T-cell (primary cell): ENCODE results near the gene HOXA9. TPM values are rescaled to one million over a fixed set of nuclear protein-coding genes. Genes with fewer than 3 reads are reported as not detected.

Source experiments
- ATAC-seq, 4 experiments: fragments of 200-7000 bp in 3 of 4; fragments of 150-1000 bp in 1 of 4; cut with Tn5 transposase; replicated peaks in 1 of 4; 1 replicate in 3 of 4; 2 replicates in 1 of 4; pipeline ENCODE4 v1.10.0; 2021; ENCODE audit warnings: moderate library complexity in 3 of 4, mild to moderate bottlenecking in 2 of 4, moderate number of reproducible peaks in 1 of 4
- CTCF ChIA-PET, 2 donors: fragments of 300-600 bp; sonication (Branson Sonifier 250); formaldehyde crosslinking; loops; one replicate each; lab custom pipeline; 2022; ENCODE audit warnings: antibody characterized with exemption in 2 of 2; lab: Charles Lee
- POLR2A ChIA-PET, 2 donors: fragments of 300-600 bp; sonication (Branson Sonifier 250); formaldehyde crosslinking; loops; one replicate each; lab custom pipeline; 2022; ENCODE audit warnings: antibody characterized with exemption in 2 of 2; lab: Charles Lee
- DNase-seq, 35 experiments: peaks; one replicate each; pipeline versions ENCODE4 v3.0.0 to v3.0.0-alpha.2; 2013 to 2023
- H3K27ac ChIP-seq: one replicate; pipeline ENCODE4 v1.5.1; 2013; ENCODE audit warnings: low read length
- H3K27me3 ChIP-seq, 2 experiments: replicated peaks in 1 of 2; 1 replicate in 1 of 2; 2 replicates in 1 of 2; pipeline versions ENCODE4 v1.6.1 to v1.7.0; 2013; ENCODE audit warnings: low read length in 1 of 2, mixed read lengths in 1 of 2; ENCODE audit not compliant: control insufficient read depth in 2 of 2, insufficient read depth in 2 of 2; ENCODE audit errors: extremely low read depth in 1 of 2
- H3K36me3 ChIP-seq, 2 donors: 1 replicate in 1 of 2; 2 replicates in 1 of 2; pipeline versions ENCODE4 v1.6.1 to v1.7.0; 2013; ENCODE audit warnings: low read length in 1 of 2; ENCODE audit not compliant: control insufficient read depth in 2 of 2, insufficient read depth in 1 of 2; ENCODE audit errors: extremely low read depth in 1 of 2
- H3K4me1 ChIP-seq, 2 experiments: 1 replicate in 1 of 2; 2 replicates in 1 of 2; pipeline versions ENCODE4 v1.6.1 to v1.7.0; 2013; ENCODE audit warnings: low read length in 2 of 2, mixed read lengths in 1 of 2; ENCODE audit not compliant: insufficient read depth in 2 of 2, control insufficient read depth in 1 of 2; ENCODE audit errors: extremely low read depth in 1 of 2
- H3K4me3 ChIP-seq, 2 donors: 1 replicate in 1 of 2; 2 replicates in 1 of 2; pipeline versions ENCODE4 v1.5.1 to v1.7.0; 2013; ENCODE audit warnings: mild to moderate bottlenecking in 2 of 2, low read length in 1 of 2, moderate library complexity in 1 of 2; ENCODE audit not compliant: control insufficient read depth in 1 of 2; ENCODE audit errors: extremely low read depth in 1 of 2
- H3K9me3 ChIP-seq: 2 replicates; pipeline ENCODE4 v1.7.0; 2013
- H3K27ac Mint-ChIP-seq, 2 donors: one replicate each; pipeline ENCODE4 v1.8.0; 2020 to 2021; ENCODE audit warnings: mild to moderate bottlenecking in 2 of 2, mixed read lengths in 2 of 2
- H3K27me3 Mint-ChIP-seq, 2 donors: one replicate each; pipeline ENCODE4 v1.8.0; 2021 to 2022; ENCODE audit warnings: mixed read lengths in 2 of 2
- H3K36me3 Mint-ChIP-seq: one replicate; pipeline ENCODE4 v1.8.0; 2021; ENCODE audit warnings: mixed read lengths
- H3K4me1 Mint-ChIP-seq, 3 donors: one replicate each; pipeline ENCODE4 v1.8.0; 2020 to 2022; ENCODE audit warnings: mixed read lengths in 3 of 3, mild to moderate bottlenecking in 1 of 3
- H3K4me3 Mint-ChIP-seq, 3 donors: one replicate each; pipeline ENCODE4 v1.8.0; 2020 to 2022; ENCODE audit warnings: mild to moderate bottlenecking in 3 of 3, mixed read lengths in 3 of 3, moderate library complexity in 3 of 3
- H3K9me3 Mint-ChIP-seq, 3 donors: one replicate each; pipeline ENCODE4 v1.8.0; 2020 to 2022; ENCODE audit warnings: mixed read lengths in 3 of 3
- WGBS: methylation state at CpG from one replicate; pipeline ENCODE4 v1.1.5; 2013; ENCODE audit warnings: missing lambda C conversion rate; ENCODE audit not compliant: insufficient coverage; 5-methylcytosine and 5-hydroxymethylcytosine counted together
- total RNA-seq, 35 experiments: library from RNA in 6 of 35; stranded (reverse) in 6 of 35; fragments of 120-200 nt in 1 of 35; gene quantifications; one replicate each; pipeline versions ENCODE4 v1.2.1 to v1.2.4 and lab custom pipeline; 2013 to 2026

The HOXA9 gene
- total RNA-seq, 5 donors from 2014 or later (not counting 1 experiment from before 2014, with no cell fraction given): 0.57 to 0.95 (median 0.79) TPM

GRCh38 chr7:27113991-27114769 lies 51.2 kb downstream of the HOXA9 start:
- ChIA-PET POLR2A (no interaction called here), CTCF (no interaction called here)
- ATAC-seq (no peak), DNase-seq (no peak)
- Mint-ChIP-seq H3K27ac (no peak overlapping the region), H3K4me3 (no peak overlapping the region), H3K9me3 (no peaks in the 10 kb centered on the region), H3K36me3 (no peaks in the 10 kb centered on the region), H3K4me1 (no peaks in the 10 kb centered on the region), H3K27me3 (peaks cover 0 to 6% of the 10 kb centered on the region in 2 donors)
- Histone ChIP-seq H3K27ac (no peak overlapping the region), H3K36me3 (no peaks in the 10 kb centered on the region), H3K9me3 (no peaks in the 10 kb centered on the region), H3K27me3 (peaks cover 0 to 37% of the 10 kb centered on the region in 2 experiments), H3K4me3 (no peak overlapping the region), H3K4me1 (no peaks in the 10 kb centered on the region)
- 100% methylated on average over 1 of the region's 26 CpGs for WGBS

GRCh38 chr7:27112955-27113949 lies 52.1 kb downstream of the HOXA9 start:
- CTCF ChIA-PET: interaction anchor here (0.6 to 0.8 kb wide), 2 partner anchors 37 to 261 kb away, joined by 3 read pairs; no protein-coding TSS in a partner anchor
- POLR2A ChIA-PET: no interaction called here

More at GRCh38 chr7:27112955-27113949, 52.1 kb downstream of the HOXA9 start:
- Mint-ChIP-seq H3K27ac (no peak overlapping the region), H3K36me3 (no peaks in the 10 kb centered on the region), H3K4me3 (no peak overlapping the region), H3K9me3 (no peaks in the 10 kb centered on the region), H3K27me3 (peaks cover 0 to 6% of the 10 kb centered on the region in 2 donors), H3K4me1 (no peaks in the 10 kb centered on the region)
- Histone ChIP-seq H3K4me3 (no peak overlapping the region), H3K36me3 (no peaks in the 10 kb centered on the region), H3K4me1 (no peaks in the 10 kb centered on the region), H3K9me3 (no peaks in the 10 kb centered on the region), H3K27me3 (peaks cover 0 to 35% of the 10 kb centered on the region in 2 experiments), H3K27ac (no peak overlapping the region)
- no peak for ATAC-seq
- no peak for DNase-seq
- 89% methylated on average over 20 of the region's 57 CpGs for WGBS

Other genes starting within 250 kb of the HOXA9 start
- gene HOXA1, start 69.5 kb downstream of the HOXA9 start, total RNA-seq: under 1 TPM; 0.28 to 0.66 (median 0.54) TPM
- not detected for gene HOXA2, start 62.9 kb downstream of the HOXA9 start, total RNA-seq
- gene HOXA4, start 34.8 kb downstream of the HOXA9 start, total RNA-seq: under 1 TPM in 3 of 5 donors, not detected in 2; 0.25 to 0.38 (median 0.36) TPM
- gene HOXA5, start 21.9 kb downstream of the HOXA9 start, total RNA-seq: under 1 TPM in 2 of 5 donors, not detected in 3; 0.18 to 0.32 TPM
- under 1 TPM in 2 of 5 donors, not detected in 3; 0.50 to 0.65 TPM for gene HOXA6, start 17.8 kb downstream of the HOXA9 start, total RNA-seq
- gene HOXA3, start 13.0 kb downstream of the HOXA9 start, total RNA-seq: 1 to 10 TPM in 1 of 5 donors, under 1 TPM in 1, not detected in 3; 0.79 to 1.4 TPM
- under 1 TPM in 1 of 5 donors, not detected in 4; 0.67 TPM for gene HOXA7, start 8.9 kb downstream of the HOXA9 start, total RNA-seq
- gene HOXA10, start 8.8 kb upstream of the HOXA9 start, total RNA-seq: under 1 TPM in 3 of 5 donors, not detected in 2; 0.36 to 0.75 (median 0.51) TPM
- not detected for gene HOXA11, start 19.7 kb upstream of the HOXA9 start, total RNA-seq
- gene HOXA13, start 34.6 kb upstream of the HOXA9 start, total RNA-seq: not detected
- under 1 TPM in 1 of 5 donors, not detected in 4; 0.16 TPM for gene EVX1, start 77.3 kb upstream of the HOXA9 start, total RNA-seq